ENCODE data around the gene SLITRK5. TPM values are rescaled to one million over a fixed set of nuclear protein-coding genes. Genes with fewer than 3 reads are reported as not detected.

SLITRK5 gene
- total and polyA plus RNA-seq, 9 of the 15 experiments (the other 6 are each of a cell fraction or from before 2014, with no cell fraction given), result under 0.01 TPM; not detected in 8

DNA sequence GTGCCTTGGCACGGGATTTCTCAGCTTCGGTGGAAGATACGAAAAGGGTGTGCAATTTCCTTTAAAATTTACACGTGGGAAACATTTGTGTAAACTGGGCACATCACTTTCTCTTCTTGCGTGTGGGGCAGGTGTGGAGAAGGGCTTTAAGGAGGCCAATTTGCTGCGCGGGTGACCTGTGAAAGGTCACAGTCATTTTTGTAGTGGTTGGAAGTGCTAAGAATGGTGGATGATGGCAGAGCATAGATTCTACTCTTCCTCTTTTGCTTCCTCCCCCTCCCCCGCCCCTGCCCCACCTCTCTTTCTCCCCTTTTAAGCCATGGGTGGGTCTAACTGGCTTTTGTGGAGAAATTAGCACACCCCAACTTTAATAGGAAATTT, 7.2 kb downstream of the SLITRK5 start:
- no peak overlapping the region for H2AFZ ChIP-seq (ENCODE audit: low read depth, low read length)
- no peaks in the 10 kb centered on the region for H4K20me1 ChIP-seq (replicated peaks; ENCODE audit: control insufficient read depth, insufficient read depth, low read length)
- ChIA-PET POLR2A (no interaction called here), CTCF (ENCODE audit: low intra/inter-chr PET ratio) (no interaction called here)
- H3K9me3 ChIP-seq (replicated peaks; ENCODE audit: control insufficient read depth, insufficient read depth, low read depth, low read length), result no peaks in the 10 kb centered on the region
- no peak for FAIRE-seq
- no peaks in the 10 kb centered on the region for H3K36me3 ChIP-seq (ENCODE audit: control insufficient read depth, insufficient read depth, low read length)
- DNase-seq (ENCODE audit: extremely low read depth in 1 of 4, low spot score in 3 of 4), result no peak
- BruUV-seq (replicated peaks), result no TSS peak
- no peaks in the 10 kb centered on the region for H3K4me1 ChIP-seq (replicated peaks in 1 of 2; ENCODE audit: control insufficient read depth in 2 of 2, insufficient read depth in 2 of 2, low read length in 2 of 2)
- TF ChIP-seq ZKSCAN3 (CRISPR knock-in tag; IDR thresholded peaks at IDR 0.05) (no peak), ZNF695 (CRISPR knock-in tag; IDR thresholded peaks at IDR 0.05) (no peak)
- TF ChIP-seq, protein P1, sequence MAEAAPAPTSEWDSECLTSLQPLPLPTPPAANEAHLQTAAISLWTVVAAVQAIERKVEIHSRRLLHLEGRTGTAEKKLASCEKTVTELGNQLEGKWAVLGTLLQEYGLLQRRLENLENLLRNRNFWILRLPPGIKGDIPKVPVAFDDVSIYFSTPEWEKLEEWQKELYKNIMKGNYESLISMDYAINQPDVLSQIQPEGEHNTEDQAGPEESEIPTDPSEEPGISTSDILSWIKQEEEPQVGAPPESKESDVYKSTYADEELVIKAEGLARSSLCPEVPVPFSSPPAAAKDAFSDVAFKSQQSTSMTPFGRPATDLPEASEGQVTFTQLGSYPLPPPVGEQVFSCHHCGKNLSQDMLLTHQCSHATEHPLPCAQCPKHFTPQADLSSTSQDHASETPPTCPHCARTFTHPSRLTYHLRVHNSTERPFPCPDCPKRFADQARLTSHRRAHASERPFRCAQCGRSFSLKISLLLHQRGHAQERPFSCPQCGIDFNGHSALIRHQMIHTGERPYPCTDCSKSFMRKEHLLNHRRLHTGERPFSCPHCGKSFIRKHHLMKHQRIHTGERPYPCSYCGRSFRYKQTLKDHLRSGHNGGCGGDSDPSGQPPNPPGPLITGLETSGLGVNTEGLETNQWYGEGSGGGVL (CRISPR knock-in tag; IDR thresholded peaks at IDR 0.05), result no peak
- no peak overlapping the region for H3K4me3 ChIP-seq
- H3K9ac ChIP-seq (ENCODE audit: insufficient read depth in 1 of 2, low read depth in 2 of 2, low read length in 2 of 2), result no peak overlapping the region
- no peaks in the 10 kb centered on the region for H3K9me1 ChIP-seq (ENCODE audit: control insufficient read depth, insufficient read depth, low read length)
- H3K27ac ChIP-seq (ENCODE audit: extremely low read depth, low read depth, low read length), result no peak overlapping the region
- no peak overlapping the region for H3K4me2 ChIP-seq (ENCODE audit: insufficient read depth, low read length)
- WGBS (ENCODE audit: insufficient coverage, low coverage, missing lambda C conversion rate), result 0% methylated on average over 7 of the region's 8 CpGs
- H3K79me2 ChIP-seq (ENCODE audit: control insufficient read depth, insufficient read depth, low read length), result no peaks in the 10 kb centered on the region
- intact Hi-C loops (cut with micrococcal nuclease) (no loop called here), in situ Hi-C loops (cut with MboI) (no loop called here)
- ATAC-seq, result no peak
- no peaks in the 10 kb centered on the region for H3K27me3 ChIP-seq (ENCODE audit: control insufficient read depth in 2 of 2, insufficient read depth in 2 of 2, low read length in 2 of 2)

DNA sequence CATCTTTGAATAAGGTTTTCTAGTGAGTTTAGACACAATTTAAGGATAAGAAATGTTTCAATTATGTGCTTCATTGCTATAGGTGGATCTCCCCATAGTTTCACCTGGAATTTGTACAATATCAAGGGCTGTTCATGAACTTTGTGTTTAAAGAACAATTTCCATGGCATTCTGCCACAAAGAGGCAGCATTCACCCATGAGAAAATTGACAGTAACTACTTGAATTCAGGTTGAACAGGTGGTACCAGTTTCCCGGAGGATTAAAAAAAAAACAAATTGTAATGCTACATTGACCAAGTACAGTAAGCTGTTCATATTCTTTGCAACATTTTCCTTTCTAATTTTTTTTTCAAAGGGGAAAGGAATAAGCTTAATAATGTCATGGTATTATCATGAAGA, 9.1 kb downstream of the SLITRK5 start:
- TF ChIP-seq TCF3 (CRISPR knock-in tag; IDR thresholded peaks at IDR 0.05) (no peak), RAD21 (CRISPR knock-in tag; conservative IDR thresholded peaks at IDR 0.05 in 1 of 2, IDR thresholded peaks at IDR 0.05 in 1 of 2) (no peak), PPARD (CRISPR knock-in tag; IDR thresholded peaks at IDR 0.05) (no peak)
- no peak overlapping the region for H2AFZ ChIP-seq (ENCODE audit: low read depth, low read length)
- WGBS (ENCODE audit: insufficient coverage, low coverage, missing lambda C conversion rate), result 0% methylated on average over 1 of the region's 1 CpG
- ATAC-seq (no peak), DNase-seq (ENCODE audit: extremely low read depth in 1 of 4, low spot score in 3 of 4) (no peak), FAIRE-seq (no peak)
- H3K4me1 ChIP-seq (replicated peaks in 1 of 2; ENCODE audit: control insufficient read depth in 2 of 2, insufficient read depth in 2 of 2, low read length in 2 of 2), result no peaks in the 10 kb centered on the region
- intact Hi-C loops (cut with micrococcal nuclease) (no loop called here), in situ Hi-C loops (cut with MboI) (no loop called here)
- no peak overlapping the region for H3K27ac ChIP-seq (ENCODE audit: extremely low read depth, low read depth, low read length)
- no peaks in the 10 kb centered on the region for H3K79me2 ChIP-seq (ENCODE audit: control insufficient read depth, insufficient read depth, low read length)
- H4K20me1 ChIP-seq (replicated peaks; ENCODE audit: control insufficient read depth, insufficient read depth, low read length), result no peaks in the 10 kb centered on the region
- H3K27me3 ChIP-seq (ENCODE audit: control insufficient read depth in 2 of 2, insufficient read depth in 2 of 2, low read length in 2 of 2), result no peaks in the 10 kb centered on the region
- ChIA-PET CTCF (ENCODE audit: low intra/inter-chr PET ratio) (no interaction called here), POLR2A (no interaction called here)
- no TSS peak for BruUV-seq (replicated peaks)
- H3K9me1 ChIP-seq (ENCODE audit: control insufficient read depth, insufficient read depth, low read length), result no peaks in the 10 kb centered on the region
- H3K9me3 ChIP-seq (replicated peaks; ENCODE audit: control insufficient read depth, insufficient read depth, low read depth, low read length), result no peaks in the 10 kb centered on the region
- H3K4me3 ChIP-seq, result no peak overlapping the region
- H3K9ac ChIP-seq (ENCODE audit: insufficient read depth in 1 of 2, low read depth in 2 of 2, low read length in 2 of 2), result no peak overlapping the region
- no peak overlapping the region for H3K4me2 ChIP-seq (ENCODE audit: insufficient read depth, low read length)
- no peaks in the 10 kb centered on the region for H3K36me3 ChIP-seq (ENCODE audit: control insufficient read depth, insufficient read depth, low read length)
